GM18498 (cell line): ENCODE results near the gene NPY5R.

Experiments used
- ATAC-seq: cut with Tn5 transposase; IDR thresholded peaks from one replicate; pipeline ENCODE4 v1.9.1; 2021; ENCODE audit warnings: mild to moderate bottlenecking, moderate library complexity; ENCODE audit not compliant: unreplicated experiment

NPY5R gene

GRCh38 chr4:163384434-163384833, 40.7 kb downstream of the NPY5R start:
- no peak for ATAC-seq

GRCh38 chr4:163384926-163385325, 41.2 kb downstream of the NPY5R start:
- ATAC-seq = no peak

GRCh38 chr4:163385466-163385865, 41.8 kb downstream of the NPY5R start:
- no peak for ATAC-seq

- ATAC-seq = no peak
Observed at GRCh38 chr4:163391756-163392155, 48.1 kb downstream of the NPY5R start.

GRCh38 chr4:163392328-163392727, 48.6 kb downstream of the NPY5R start:
- ATAC-seq = no peak

GRCh38 chr4:163393471-163393870, 49.8 kb downstream of the NPY5R start:
- ATAC-seq = no peak

- no peak for ATAC-seq
Observed at GRCh38 chr4:163395055-163395454, 51.4 kb downstream of the NPY5R start.

- ATAC-seq = no peak
Observed at GRCh38 chr4:163395758-163396157, 52.1 kb downstream of the NPY5R start.

GRCh38 chr4:163398238-163398637, 54.5 kb downstream of the NPY5R start:
- no peak for ATAC-seq

GRCh38 chr4:163400911-163401310, 57.2 kb downstream of the NPY5R start:
- no peak for ATAC-seq
